Measurements from ENCODE around the gene DUSP3.

- TF ChIP-seq CTCF (IDR thresholded peaks at IDR 0.05) (no peak), POLR2A (IDR thresholded peaks at IDR 0.05) (no peak)
Measured at GRCh38 chr17:43774304-43775250, 4.2 kb downstream of the DUSP3 start.

Data from esophagus squamous epithelium (tissue), 4 donors.